Stimulated activated CD8-positive, alpha-beta memory T cell treated with anti-CD3 and anti-CD28 coated beads, Interleukin-12 subunit alpha, Interleukin-12 subunit beta, amount 100 ng/mL, for 24 hours (primary cell): ENCODE results near the gene ZNF609.

Experiments
- DNase-seq: peaks from one replicate; pipeline ENCODE4 v3.0.0-alpha.2; 2020; ENCODE audit errors: extremely low read depth

ZNF609 gene

DNA sequence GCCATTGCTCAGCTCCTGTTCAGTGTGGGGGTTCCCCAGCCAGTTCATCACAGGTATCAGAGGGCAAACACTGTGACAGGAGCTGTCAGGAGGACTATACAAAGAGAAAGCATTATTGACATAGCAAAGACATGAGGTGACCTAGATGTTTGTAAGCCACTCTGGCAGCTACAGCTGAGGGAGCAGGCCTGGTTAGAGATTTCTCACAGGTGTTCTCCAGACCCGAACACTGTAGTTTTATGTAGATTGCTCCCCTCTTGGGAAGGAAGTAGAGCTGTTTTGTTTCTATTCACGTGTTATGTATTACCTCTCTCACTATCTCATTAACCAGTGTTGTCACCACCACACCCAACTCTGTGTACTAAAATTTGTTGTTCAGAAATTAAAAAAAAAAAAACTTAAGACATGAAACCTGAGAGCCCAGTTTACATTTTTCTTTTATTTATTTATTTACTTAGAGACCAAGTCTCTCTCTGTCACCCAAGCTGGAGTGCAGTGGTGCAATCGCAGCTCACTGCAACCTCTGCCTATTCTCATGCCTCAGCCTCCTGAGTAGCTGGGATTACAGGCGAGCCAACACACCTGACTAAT lies 191.3 kb downstream of the ZNF609 start:
- no peak for DNase-seq

DNA sequence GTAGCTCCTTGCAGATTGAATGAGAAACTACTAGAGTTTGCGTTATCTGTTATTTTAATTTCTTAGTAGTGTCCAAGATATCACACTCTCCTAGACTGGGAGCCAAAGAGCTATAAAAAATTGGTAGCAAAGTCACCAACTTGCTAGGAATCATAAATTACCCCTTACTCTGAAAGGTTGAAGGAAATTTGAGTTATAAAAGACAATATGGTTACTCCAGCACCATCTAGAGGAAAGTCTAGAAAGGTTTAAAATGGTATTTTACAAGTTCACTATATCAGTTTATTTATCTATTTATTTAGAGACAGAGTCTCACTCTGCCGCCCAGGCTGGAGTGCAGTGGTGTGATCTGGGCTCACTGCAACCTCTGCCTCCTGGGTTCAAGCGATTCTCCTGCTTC lies 193.4 kb downstream of the ZNF609 start:
- DNase-seq = no peak

- DNase-seq = no peak
These were observed 196.1 kb downstream of the ZNF609 start for GRCh38 chr15:64656508-64656907.

- DNase-seq = no peak
These were observed 204.8 kb downstream of the ZNF609 start for GRCh38 chr15:64665179-64665578.

GRCh38 chr15:64667736-64668161 lies 207.4 kb downstream of the ZNF609 start:
- no peak for DNase-seq

- no peak for DNase-seq
These were observed 213.5 kb downstream of the ZNF609 start for GRCh38 chr15:64673866-64674265.

DNA sequence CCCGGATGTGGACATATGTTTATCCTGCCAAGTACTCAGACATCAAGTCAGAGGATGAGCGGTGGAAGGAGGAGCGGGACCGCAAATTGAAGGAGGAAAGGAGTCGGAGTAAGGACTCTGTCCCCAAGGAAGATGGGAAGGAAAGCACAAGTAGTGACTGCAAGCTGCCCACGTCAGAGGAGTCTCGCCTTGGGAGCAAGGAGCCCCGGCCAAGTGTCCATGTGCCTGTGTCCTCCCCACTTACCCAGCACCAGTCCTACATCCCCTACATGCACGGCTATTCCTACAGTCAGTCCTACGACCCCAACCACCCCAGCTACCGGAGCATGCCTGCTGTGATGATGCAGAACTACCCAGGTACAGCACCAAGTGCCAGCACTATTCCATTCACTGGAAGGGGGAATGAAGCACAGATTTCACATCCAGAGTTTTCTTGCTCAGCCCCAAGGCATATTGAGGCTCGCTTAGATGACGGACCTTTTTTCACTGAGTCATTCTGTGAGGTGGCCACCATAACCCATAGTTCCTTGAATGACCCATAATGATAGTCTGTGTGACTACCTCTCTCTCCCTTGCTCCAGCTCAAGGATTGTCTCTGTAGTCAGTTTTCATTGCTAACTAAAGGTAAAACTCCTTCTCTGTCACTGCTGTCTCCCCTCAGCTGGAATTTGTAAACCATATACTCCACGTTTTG lies 217.9 kb downstream of the ZNF609 start:
- DNase-seq = no peak

- DNase-seq = no peak
These were observed 219.7 kb downstream of the ZNF609 start for GRCh38 chr15:64680097-64680496.

GRCh38 chr15:64681424-64682024 lies 221.1 kb downstream of the ZNF609 start:
- DNase-seq = no peak

DNA sequence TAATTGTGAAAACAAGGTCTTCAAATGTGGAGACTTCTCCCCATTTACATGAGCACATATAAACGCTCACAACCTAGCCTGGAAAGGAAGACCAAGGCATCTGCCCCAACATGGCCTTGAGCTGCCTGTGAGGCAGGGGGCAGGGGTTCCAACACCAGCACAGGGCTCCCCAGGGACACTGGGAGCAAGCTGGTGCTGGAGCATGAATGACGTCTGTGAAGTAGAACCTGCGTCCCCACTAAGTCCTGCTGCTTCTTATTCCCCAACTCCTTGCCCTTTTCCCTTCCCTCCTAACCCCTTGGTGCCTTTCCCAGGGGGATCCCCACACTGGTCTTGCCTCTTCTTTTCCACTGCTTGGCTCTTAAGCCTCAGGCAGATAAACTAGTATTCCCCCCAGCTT lies 221.9 kb downstream of the ZNF609 start:
- no peak for DNase-seq

- no peak for DNase-seq
These were observed 223.0 kb downstream of the ZNF609 start for GRCh38 chr15:64683378-64683777.

DNA sequence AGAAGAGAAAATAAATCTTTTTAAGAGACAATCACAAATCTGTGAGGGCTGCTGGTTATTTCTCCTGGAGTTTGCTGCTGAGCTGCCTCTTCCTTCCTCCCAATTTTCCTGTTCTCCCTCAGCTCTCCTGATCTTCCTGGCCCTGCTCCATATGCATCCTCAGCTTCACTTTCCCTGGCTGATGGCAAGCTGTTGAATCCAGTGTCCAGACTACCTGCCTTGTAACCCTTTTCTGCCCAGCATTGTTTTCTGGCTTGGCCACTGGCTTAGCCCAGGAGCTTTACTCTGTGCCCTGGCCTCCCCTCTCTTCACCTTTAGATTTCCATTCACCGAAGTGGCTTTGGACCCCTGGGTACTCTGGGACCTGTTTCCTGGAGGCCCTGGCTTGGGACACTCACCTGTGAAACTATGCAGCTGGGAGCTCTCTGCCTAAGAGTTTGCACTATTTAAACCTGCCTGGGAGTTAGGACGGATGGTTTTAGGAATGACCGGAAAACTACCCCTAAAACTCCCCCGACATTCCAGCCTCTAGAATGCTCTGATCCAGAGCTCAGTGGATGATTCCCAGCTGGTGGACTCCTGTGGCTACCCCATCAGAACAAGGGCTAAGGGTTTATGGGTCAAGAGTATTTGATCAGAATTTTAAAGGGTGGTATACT lies 225.0 kb downstream of the ZNF609 start:
- no peak for DNase-seq

GRCh38 chr15:64686130-64686735 lies 225.9 kb downstream of the ZNF609 start:
- no peak for DNase-seq

DNA sequence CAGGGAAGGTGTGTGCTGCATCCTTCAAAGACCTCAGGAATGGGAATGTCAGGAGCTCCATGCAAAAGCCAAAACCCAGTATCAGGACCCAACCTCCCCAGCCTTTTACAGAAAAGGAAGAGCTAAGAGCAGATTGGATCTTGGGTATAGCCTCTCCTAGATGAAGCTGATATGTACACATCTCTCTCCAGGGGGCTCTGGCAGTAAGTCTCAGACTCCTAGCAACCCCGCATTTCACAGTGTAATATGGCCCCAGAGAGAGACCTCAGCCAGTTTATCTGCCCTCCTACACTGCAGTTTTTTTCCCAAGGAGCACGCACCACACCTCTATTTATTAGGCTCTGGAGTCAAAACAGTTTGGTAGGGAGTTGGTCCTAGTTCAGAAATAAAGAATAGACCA lies 226.8 kb downstream of the ZNF609 start:
- DNase-seq = no peak

DNA sequence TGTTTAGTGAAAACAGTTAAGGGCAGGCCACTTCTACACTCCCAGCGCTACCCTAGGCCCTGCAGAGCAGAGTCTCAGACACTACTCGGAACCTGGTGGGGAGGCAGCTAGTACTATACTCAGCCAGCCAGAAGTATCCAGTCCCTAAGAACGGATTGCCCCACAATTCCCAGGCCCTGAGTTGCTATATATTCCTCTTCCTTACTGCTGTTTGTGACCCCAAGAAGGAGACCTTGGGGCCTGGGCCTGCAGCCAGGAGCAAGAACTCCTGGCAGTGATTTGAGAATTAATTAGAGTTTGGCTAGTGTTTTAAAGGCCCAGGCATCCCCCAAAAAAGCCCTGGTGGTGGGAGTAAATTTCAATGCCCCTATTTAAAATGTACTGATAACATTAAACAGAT lies 227.3 kb downstream of the ZNF609 start:
- DNase-seq = no peak

GRCh38 chr15:64688770-64689169 lies 228.4 kb downstream of the ZNF609 start:
- DNase-seq = no peak

DNA sequence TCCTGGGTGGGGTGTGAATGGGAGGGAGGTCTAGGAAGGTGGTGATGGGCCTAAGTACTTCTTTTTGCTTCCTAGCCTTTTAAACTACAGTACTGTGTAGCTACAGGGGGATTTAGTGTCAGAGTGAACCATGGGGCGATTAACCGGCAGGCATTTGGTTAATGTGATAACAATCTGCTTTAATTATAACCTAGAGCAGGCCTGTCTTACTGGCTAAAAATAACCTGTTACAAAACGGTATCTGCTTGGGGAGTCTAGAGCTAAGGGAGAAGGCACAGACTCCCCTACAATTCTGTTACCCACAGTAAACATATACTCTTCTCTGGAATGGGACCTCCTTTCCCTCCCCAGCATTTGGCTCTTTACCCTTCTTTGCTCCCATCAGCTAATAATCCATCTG lies 229.6 kb downstream of the ZNF609 start:
- no peak for DNase-seq

- DNase-seq = no peak
These were observed 230.4 kb downstream of the ZNF609 start for GRCh38 chr15:64690578-64691296.

DNA sequence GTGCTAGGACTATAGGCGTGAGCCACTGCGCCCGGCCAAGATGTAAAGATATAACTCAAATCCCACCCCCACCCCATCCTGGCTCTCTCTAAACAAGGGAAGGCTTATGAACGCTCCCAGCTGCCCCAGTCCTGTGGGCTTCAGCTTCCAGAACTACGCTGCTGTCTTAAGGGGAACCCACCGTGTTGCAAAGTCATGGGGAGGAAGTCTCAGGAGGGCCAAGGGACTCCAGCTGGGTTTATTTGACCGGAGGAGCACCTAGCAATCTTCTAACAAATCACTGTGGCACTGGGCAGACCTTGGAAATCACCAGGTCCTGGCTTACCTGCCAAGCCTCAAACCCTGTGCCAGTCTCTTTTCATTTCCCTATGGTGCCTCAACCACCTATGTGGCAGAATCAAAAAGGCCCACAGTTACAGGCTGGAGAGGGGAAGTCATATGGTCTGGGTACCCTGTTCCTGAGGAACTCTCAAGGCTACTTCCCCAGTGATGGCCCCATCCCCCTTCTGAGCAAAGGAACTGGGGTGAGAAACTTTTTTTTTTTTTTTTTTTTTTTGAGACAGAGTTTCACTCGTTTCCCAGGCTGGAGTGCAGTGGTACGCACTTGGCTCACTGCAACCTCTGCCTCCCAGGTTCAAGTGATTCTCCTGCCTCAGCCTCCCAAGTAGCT lies 231.7 kb downstream of the ZNF609 start:
- DNase-seq = no peak

DNA sequence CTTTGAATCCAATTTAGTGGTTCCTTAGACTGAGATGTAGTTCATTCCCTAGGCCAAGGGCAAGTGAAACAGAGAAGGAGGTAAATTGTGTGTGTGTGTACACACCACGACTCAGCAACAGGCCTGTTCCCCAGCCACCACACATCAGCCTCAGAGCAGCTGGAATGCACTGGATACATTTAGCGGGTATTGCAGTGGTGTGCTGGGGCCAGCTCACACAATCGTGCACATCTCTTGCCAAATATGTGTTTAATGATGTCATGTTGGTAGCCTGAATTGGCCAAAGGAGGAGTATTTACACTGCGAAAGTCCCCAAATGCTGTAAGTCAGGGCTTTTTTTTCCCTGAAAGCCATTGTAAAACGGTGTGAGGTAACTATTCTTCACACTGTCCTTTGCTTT lies 232.8 kb downstream of the ZNF609 start:
- DNase-seq = no peak

DNA sequence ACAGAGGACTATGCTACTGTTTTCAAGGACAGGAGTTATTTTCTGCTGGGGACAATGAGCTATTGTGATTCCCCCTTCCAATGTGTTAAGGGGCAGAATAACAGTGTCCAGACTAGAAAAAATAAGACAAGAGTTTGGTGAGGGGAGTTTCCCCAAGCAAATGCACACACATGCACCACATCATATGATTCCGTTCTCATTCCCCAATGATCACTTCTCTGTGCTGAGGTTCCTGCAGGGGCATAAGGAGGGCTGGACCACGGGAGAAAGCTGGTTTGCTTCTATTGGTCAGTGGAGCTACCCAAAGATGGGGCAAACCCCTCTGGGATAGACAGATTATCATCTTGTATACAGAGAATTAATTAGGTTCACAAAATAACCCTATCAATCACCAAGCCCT lies 234.4 kb downstream of the ZNF609 start:
- DNase-seq = no peak
